Activated CD4-positive, CD25-positive, alpha-beta regulatory T cell (primary cell): Measurements from ENCODE around the gene PCDHA8.
"Not testable (repeated sequence)": the region's sequence is repeated elsewhere in the genome, so short reads cannot be mapped to it uniquely, and the experiment has no call there.

Experiments
- DNase-seq, 4 experiments: peaks; one replicate each; lab custom pipeline; 2025; lab: John Stamatoyannopoulos, UW

Gene PCDHA8

DNA sequence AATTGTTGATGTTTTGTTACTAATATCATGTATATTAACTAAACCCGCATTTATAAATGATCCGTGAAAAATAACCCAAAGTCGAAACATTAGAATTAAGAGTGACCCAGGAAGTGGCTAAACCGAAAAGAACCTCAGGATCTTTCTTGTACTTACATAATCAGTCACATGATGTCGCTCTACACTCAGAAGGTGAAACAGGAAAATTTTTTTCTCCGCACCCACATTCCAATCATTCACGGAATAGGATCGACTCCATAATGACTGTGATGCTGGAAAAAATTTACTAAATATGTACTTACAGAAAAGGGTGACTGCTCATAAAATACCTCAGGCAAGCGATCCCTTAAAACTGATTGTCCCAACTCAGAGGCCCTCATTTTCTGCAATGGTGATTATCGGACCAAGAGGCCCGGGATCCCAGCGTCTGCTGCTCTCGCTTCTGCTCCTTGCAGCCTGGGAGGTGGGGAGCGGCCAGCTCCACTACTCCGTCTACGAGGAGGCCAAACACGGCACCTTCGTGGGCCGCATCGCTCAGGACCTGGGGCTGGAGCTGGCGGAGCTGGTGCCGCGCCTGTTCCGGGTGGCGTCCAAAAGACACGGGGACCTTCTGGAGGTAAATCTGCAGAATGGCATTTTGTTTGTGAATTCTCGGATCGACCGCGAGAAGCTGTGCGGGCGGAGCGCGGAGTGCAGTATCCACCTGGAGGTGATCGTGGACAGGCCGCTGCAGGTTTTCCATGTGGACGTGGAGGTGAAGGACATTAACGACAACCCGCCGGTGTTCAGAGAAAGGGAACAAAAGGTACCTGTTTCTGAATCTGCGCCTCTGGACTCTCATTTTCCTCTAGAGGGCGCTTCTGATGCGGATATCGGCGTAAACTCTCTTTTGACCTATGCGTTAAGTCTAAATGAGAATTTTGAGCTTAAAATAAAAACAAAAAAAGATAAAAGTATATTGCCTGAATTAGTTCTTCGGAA is 34.4 kb downstream of the PCDHA8 start, which contains the start of gene PCDHA12:
Gene PCDHA12, plus strand, starts transcription at position 224 of the 981 bp plus-strand sequence. Its CDS starts 165 bp downstream, at position 389.
- no peak for DNase-seq

GRCh38 chr5:140876541-140877261 is 35.7 kb downstream of the PCDHA8 start:
- not testable (repeated sequence) for DNase-seq

- DNase-seq, result no peak
Measured at GRCh38 chr5:140877262-140877581, 36.2 kb downstream of the PCDHA8 start.

DNA sequence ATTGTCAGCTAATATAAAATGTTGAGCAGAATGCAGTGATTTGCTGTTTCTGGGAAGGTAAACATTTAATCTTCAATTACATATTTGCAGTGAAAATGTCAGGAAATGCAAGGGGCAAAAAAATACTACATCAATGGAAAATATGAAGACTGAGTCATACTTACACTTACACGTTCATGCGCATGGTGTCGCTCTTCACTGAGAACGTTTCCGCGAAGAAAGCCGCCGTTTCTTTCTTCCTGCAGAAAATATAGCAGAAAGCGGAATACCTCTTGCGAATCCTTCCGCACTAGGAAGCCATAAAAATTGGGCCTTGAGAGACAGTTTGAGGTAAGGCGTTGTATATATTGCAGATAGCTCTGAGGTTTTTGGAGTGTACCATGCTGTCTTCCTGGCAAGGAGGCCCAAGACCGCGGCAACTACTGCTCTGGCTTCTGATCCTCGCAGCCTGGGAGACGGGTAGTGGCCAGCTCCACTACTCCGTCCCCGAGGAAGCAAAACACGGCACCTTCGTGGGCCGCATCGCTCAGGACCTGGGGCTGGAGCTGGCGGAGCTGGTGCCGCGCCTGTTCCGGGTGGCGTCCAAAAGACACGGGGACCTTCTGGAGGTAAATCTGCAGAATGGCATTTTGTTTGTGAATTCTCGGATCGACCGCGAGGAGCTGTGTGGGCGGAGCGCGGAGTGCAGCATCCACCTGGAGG is 41.1 kb downstream of the PCDHA8 start, which contains the start of gene PCDHA13:
Gene PCDHA13, plus strand, starts transcription at position 236 of the 702 bp plus-strand sequence. Its CDS starts 145 bp downstream, at position 381.
- no peak for DNase-seq

DNA sequence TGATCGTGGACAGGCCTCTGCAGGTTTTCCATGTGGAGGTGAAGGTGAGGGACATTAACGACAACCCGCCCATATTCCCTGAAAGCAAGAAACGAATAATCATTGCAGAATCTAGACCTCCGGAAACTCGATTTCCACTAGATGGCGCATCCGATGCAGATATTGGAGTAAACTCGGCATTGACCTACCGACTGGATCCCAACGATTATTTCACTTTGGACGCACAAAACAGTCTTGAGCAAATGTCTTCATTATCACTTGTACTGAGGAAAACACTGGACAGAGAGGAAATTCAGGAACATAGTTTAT is 41.6 kb downstream of the PCDHA8 start:
- no peak for DNase-seq

DNA sequence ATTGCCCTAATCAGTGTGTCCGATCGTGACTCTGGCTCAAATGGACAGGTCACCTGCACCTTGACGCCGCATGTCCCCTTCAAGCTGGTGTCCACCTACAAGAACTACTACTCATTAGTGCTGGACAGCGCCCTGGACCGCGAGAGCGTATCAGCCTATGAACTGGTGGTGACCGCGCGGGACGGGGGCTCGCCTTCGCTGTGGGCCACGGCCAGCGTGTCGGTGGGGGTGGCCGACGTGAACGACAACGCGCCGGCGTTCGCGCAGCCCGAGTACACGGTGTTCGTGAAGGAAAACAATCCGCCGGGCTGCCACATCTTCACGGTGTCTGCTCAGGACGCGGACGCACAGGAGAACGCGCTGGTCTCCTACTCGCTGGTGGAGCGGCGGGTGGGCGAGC is 42.4 kb downstream of the PCDHA8 start:
- DNase-seq, result no peak

DNA sequence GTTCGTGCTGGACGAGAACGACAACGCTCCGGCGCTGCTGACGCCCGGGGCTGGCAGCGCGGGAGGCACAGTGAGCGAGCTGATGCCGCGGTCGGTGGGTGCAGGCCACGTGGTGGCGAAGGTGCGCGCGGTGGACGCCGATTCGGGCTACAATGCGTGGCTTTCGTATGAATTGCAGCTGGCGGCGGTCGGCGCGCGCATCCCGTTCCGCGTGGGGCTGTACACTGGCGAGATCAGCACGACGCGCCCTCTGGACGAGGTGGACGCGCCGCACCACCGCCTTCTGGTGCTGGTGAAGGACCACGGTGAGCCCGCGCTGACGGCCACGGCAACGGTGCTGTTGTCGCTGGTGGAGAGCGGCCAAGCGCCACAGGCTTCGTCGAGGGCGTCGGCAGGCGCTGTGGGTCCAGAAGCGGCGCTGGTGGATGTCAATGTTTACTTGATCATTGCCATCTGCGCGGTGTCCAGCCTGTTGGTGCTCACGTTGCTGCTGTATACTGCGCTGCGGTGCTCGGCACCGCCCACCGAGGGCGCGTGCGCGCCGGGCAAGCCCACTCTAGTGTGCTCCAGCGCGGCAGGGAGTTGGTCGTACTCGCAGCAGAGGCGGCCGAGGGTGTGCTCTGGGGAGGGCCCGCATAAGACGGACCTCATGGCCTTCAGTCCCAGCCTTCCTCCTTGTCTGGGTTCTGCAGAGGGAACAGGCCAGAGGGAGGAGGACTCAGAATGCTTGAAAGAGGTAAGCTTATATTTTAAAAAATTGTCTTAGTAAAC is 43.1 kb downstream of the PCDHA8 start:
- no peak for DNase-seq
